Activated gamma-delta T cell treated with Interleukin-2 at 50 U/mL for 16 hours (primary cell): ENCODE measurements around the gene JMJD4.
A peak's percentile ranks its signal among the peaks of the same experiment; 100 is the strongest.

Source experiments
- DNase-seq: peaks from one replicate; pipeline ENCODE4 v3.0.0-alpha.2; 2020

The JMJD4 gene, protein sequence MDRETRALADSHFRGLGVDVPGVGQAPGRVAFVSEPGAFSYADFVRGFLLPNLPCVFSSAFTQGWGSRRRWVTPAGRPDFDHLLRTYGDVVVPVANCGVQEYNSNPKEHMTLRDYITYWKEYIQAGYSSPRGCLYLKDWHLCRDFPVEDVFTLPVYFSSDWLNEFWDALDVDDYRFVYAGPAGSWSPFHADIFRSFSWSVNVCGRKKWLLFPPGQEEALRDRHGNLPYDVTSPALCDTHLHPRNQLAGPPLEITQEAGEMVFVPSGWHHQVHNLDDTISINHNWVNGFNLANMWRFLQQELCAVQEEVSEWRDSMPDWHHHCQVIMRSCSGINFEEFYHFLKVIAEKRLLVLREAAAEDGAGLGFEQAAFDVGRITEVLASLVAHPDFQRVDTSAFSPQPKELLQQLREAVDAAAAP

DNA sequence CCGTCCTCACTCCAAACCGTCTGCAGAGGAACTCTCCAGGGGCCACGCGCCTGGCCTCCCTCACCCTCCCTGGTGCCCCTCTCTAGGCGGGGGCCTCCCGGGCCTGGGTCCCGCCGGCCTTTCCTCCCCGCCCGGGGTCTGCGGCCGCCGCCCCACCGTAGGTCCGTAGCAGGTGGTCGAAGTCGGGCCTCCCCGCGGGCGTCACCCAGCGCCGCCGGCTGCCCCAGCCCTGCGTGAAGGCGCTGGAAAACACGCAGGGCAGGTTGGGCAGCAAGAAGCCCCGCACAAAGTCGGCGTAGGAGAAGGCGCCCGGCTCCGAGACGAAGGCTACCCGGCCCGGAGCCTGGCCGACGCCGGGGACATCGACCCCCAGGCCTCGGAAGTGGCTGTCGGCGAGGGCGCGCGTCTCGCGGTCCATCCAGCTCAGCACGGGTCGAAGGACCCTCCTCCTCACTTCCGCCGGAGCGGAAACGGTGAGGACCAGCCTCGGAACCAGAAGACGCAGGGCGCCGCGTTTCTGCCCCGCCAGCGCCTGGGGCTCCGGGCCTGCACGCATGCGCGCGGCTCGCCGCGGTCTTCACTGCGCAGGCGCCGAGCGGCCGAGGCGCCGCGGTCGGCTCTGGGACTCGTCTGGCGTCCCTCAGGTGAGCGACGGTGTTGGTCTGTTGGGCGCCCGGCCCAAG is at the start of gene JMJD4, which contains the start of gene SNAP47:
Gene JMJD4 (minus strand): TSS at position 447 of the 683 bp plus-strand sequence. CDS start 29 bp downstream, at position 418.
Gene SNAP47 (plus strand): TSS at position 580 of the 683 bp plus-strand sequence. CDS start 12,302 bp downstream, outside the sequence.
- peak; percentile 90 for DNase-seq

DNA sequence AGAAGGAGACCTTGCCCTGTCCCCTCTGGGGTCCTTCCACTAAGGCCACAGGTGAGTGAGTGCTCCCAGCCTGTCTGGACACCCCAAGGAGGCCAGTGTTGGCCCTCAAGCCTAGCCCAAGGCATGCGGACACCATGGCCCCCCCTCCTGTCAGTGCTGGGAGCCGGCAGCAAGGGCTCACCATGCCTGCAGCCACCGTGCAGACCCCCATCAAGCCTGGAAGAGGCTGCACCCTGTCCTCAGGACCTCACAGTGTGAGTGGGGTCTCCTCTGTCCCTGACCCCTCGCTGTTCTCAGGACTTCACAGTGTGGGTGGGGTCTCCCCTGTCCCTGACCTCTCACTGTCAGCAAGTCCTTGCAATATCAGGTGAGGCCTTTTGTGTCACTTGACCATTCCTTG is 47.1 kb upstream of the JMJD4 start:
- no peak for DNase-seq

DNA sequence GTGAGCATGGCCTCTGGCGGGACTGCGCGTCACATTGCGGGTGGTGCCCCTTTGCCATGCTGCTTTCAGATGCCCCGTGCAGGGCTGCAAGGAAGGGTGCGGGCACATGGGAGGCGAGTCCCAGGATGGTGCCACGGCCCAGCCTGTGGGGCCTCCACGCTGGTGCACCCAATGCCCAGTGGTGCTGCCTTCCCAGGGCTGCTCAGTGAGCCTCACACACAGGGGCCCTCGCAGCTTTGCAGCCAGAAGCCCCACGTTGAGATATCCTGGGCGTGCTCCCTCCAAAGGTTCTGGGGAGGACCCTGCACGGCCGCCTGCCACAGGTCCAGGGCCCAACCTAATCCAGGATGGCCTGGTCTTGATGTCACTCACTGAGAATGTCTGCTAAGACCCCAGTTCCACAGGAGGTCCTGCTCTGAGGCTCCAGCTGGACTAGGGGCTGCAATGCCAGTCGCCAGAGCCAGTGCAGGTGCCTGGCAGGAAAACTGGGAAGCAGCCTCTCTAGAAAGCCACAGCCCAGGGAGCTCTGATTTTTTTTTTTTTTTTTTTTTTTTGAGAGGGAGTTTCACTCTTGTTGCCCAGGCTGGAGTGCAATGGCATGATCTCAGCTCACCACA is 46.3 kb upstream of the JMJD4 start:
- no peak for DNase-seq

DNA sequence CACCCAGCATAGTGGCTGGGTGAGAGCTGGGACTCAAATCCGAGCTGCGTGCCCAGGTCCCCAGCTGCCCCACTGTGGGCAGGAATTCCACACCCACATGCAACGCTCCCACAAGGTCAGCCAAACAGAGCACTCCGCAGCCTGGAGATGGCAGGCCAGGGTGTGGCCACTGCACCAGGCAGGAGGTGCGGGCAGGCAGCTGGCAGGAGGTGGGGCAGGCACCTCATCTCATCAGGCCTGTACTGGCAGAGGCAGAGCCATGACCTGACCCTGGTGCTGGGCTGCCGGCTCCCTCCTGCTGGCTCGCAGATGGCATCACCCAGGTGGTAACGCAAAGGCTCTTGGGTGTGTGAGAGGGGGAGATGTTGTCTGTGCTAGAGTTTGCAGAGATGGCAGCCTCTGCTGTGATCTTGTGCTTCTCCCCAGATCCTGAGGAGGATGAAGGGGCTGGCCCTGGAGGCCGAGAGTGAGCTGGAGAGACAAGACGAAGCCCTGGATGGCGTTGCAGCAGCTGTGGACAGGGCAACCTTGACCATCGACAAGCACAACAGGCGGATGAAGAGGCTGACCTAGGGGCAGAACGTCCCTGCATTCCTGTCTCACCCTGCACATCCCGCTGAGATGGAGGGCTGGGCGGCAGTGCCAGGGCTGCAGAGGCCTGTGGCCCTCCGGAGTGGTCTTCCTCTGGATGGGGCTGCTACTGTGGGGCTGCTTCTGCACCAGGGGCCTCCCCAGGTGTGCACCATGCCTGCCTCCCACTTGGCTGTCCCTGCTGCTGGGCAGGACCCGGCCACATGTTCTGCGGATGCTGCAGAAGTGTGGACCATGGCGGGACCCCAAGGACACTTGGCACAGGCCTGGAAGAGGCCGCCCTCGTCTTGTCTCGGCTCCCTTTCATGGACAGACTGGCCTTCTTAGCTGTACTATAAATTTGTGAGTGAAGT is 45.3 kb upstream of the JMJD4 start:
- no peak for DNase-seq

DNA sequence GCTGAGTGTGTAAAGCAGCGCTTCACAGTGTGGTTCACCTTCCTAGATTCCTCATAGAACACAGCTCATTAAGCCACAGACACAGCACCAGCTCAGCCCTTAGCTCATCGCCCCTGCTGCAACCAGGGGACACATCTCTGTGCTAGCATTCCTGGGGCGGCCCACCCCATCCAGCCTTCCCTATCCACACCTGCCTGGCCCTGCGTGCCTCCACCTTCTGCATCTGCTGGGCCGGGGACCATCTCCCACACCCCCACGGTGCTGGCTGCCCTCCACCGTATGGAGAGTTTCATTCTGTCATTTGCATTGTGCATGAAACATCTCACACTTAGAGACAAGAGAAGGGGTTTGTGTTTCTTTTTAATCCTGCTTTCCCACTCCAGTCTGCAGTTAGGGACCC is 44.6 kb upstream of the JMJD4 start:
- DNase-seq = no peak

DNA sequence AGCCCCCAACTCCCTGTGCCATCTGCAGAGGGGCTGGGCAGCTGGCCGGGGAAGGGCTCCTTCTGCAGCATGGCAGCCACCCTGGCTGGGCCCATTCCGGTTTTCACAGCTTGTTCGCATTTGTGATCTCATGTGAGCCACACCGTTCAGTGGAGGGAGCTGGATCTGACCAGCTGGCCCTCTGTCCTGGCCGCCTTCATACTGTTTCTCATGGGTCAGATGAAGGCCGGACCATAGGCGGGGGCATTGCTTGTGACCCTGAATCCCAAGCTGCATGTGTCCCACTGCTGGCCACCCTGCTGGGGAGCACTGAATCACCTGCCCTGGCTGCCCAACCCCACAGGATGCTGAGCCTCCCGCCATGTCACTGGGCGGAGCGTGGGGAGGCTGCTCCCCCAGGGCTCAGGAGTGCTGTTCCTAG is 43.9 kb upstream of the JMJD4 start:
- DNase-seq = no peak

DNA sequence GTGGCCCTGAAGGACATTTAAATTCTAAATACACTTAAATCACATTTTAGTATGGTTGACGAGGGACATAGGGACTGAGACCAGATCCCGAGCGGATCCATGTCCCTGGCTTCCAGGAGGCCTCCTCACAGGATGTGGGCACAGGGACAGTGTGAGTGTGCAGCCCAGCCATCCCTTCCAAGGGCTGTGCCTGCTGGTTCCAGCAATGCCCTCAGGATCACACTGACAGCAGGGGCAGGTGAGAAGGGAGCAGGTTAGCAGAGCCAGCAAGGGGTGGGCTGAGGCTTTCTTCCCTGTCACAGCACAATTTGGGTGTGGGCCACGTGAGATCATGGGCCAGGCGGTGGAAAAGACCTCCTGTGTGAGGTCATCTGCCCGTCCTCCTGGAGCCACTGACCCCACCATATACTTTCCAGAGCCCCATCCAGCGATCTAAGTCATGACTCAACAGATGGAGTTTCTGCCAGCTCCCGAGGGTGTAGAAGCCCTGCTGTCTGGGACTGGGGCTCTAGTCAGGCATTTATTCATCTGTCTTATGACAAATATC is 43.4 kb upstream of the JMJD4 start:
- no peak for DNase-seq

DNA sequence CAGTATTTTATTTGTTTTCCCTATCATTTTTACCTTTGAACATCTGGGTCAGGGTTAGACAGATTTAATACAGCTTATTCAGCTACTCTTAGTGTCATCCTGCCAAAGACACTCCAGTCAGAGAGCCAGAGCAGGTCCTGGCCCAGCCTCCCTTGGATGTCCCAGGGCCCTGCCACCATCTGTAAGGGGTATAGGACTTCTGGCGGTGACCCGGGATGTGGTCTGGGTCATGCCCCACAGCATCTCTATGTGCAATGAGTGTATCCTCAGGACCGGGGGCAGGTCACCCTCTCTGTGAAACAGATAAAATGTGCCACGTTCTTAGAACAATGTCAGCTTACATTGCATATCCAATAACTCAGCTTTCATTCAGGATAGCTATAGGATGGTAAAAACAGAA is 42.5 kb upstream of the JMJD4 start:
- DNase-seq = no peak

DNA sequence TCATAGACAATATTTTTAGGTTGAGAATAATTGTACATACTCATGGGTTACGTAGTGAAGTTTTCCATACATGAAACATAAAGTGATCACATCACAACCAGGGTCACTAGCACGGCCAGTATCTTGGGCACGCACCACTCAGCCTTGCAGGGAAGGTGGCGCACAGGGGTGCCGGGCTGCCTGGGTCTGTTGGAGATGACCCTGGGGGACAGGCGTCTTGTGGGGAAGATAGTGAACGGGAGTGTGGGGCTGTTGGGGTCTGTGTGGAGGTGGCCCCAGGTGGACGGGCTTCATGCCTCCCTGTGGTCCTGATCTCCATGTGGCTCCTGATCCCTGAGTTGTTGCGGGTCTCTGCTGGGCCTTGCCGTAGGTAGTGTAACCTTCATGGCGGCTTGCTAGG is 42.1 kb upstream of the JMJD4 start:
- DNase-seq = no peak

DNA sequence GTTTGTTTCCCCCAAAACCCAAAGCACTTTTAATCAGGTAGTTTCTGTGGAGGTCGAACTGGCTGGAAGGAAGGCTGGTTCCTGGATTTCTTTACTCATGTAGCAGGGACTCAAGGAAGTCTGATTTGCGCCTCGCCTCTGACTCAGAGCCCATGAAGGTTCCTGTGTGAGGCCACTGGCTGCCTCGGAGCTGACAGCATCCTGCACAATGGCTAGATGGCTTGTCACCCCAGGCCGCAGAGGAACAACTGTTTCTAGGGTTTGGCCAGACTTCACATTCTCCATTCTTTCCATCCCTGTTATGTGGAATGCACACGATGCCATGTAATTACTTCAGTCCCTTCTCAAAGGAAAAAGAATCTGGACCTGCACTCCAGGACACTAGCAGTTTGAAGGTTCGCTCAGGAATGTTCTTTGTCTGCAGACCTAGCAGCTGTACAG is 41.2 kb upstream of the JMJD4 start:
- no peak for DNase-seq

DNA sequence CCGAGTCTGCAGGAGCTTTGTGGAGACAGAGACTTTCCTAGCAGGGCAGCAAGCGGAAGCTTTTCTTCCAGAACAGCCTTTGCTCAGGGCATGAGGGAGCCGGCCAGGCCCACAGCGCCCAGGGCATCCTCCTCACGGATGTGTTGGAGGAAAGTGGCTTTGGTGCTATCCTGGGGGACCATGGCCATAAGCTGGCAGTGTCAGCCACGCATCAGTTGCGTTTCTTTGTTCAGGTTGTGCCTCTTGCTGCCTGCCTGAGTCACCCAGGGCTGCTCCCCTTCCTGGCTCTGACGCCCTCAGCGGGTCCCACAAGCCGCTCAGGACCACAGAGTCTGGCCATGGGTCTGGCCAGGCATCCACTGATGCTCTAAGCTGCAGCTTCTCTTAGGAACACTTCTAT is 40.7 kb upstream of the JMJD4 start:
- DNase-seq = no peak

DNA sequence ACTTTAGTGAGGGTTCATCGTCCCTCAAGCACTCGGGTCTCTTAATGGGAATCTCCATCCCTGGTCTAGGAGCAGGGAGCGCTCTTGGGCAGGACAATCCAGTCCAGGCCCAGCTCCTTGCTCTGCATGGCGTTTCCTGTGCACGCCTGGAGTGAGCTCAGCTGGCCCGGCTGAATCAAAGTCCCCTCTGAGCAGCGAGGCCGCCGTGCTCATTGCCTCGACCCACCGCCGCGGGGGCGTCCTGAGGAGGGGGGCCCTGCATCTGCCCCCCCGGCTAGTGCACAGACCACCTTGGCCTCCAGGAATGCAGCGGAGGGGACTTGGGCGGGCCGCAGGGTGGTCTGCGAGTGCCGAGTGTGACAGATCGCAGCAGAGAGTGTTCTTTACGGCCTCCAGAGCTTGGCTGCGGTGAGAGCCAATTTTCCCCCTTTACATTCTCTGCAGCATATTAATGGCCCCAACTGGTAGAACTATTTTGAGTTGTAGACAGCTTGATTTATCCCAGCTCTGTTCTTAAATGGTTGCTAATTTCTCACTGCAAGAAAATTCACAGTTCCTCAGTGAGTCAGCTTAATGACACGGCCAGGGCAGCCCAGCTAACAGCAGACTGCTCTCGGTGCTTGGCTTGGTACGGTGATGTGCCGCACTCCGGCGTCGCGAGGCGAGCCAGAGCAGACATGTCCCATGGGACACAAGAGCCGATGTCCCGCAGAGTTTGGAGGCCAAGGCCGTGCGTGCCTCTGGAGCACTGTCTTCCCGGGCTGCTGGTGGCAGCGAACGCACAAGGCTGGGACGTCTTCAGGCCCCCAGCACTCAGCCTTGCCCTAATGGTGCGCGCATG is 39.9 kb upstream of the JMJD4 start:
- no peak for DNase-seq

DNA sequence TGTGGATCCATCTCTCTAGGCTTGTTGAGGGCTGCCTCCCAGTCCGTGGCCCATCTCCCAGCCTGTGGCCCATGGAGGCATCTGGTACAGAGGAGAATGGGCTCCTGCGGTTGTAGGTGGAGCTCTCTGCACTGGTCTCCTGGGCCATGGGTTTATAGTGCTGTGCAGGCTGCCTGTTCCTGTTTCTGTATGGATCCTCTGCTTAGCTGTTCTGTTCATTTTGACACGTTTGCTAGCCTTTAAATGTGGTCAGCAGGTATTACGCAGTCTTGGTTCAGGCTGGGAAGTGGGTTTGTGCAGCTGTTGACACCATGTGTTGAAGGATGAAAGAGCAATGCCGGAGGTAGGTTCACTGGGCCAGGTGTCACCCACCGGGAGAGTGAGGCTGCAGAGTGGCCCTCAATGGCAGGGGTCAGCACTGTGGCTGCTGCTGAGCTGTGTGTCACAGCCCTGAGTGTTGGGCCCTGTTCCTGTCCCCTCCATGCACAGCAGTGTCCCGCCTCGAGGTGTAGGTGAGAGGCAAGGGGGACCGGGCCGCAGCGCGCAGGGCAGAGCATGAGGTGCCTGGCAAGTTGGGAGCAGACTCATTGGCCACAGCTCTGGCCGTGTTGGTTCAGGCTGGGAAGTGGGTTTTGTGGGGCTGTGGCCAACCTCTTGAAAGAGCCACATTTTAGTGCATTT is 39.1 kb upstream of the JMJD4 start:
- DNase-seq = peak; percentile 61

DNA sequence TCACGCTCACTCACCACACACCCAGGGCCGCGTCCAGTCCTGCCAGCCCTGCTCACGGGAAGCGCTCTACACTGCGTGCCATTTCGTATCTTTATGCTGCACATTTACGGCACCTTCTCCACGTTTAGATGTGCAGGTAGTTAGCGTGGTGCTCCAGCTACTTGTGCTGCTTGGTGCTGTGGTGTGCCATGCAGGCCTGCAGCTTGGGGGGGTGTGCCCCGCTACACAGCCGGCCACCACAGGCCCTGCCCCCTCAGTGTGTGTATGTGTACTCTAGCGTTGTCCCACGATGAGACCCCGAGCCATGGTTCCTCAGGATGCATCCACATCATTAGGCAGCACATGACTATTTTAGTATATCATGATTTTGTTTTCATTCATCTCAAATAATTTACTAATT is 38.5 kb upstream of the JMJD4 start:
- DNase-seq = no peak

DNA sequence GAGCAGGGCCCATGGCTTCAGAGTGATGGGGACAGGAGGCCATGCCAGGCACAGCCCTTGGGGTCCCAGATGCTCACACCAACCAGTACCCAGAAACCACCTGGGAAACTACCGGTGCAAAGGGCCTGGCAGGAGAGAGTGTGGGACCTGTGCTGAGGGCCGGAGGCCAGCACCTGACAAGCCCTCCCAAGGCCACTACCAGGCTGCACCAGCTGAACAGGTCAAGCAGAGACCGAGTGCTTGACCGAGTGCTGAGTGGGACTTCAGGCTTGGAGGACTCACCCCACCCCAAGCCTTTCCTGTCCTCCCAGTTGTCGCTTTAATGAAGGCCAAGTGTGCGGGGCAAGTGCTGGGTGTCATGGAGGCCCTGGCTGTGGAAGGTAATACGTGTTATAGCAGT is 36.7 kb upstream of the JMJD4 start:
- no peak for DNase-seq

DNA sequence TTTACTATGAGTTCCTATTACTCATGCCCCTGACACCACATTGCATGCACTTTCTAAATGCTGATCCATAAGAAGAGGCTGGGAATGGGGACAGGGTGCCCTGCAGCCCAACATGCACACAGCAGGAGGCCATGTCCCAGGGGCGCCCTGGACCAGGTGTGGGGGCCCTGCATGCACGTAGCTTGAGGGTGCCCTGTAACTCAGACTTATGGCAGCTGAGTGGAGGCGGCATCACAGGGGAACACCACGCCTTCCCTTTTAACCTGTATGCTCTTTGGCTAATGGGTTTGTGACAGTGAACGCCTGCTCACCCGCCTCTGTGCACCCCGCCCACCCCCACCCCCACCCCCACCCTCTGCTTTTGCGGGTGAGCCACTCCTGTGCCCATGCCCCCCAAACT is 36.2 kb upstream of the JMJD4 start:
- no peak for DNase-seq

DNA sequence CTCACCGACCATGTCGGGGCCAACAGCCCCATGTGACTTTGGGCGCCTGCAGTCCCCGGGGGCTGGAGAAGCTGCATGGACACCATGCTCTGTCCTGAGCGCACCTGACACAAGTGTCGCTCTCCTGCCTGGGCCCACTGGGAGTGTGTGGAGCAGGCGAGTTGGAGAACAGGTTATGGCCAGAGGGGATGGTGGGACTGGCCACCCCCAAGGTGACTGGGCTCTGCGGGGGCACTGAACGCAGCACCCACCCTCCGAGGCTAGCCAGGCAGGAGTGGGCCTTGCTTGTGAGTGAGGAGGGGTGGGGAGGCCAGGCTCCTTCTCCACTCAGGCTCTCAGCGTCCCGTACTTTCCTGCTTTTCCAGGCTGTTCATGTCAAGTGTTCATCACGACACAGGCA is 35.7 kb upstream of the JMJD4 start:
- no peak for DNase-seq

DNA sequence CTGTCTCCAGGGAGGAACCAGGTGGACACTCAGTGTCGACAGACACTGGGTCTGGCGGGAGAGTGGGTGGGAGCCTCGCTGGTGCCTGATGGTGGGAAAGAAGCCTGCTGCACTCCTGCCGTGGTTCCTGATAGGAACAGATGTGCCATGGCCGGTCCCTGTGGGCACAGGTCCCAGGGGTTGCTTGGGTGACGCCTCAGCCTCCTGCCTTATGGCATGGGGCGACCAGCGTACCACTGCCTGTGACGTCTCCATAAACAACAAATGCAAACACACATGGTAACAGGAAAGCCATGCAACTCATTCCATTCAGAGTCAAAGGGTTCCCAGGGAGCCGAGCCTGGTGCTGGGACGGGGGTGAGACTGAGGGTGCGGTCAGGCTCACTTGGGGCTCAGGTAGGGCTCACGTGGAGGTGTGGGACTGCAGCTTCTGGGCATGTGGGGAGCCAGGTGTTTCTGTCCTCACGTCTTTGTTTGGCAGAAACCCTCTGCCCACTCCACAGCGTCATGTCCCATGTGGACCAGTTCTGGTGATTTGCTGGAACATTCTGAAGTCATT is 34.9 kb upstream of the JMJD4 start:
- DNase-seq = no peak

DNA sequence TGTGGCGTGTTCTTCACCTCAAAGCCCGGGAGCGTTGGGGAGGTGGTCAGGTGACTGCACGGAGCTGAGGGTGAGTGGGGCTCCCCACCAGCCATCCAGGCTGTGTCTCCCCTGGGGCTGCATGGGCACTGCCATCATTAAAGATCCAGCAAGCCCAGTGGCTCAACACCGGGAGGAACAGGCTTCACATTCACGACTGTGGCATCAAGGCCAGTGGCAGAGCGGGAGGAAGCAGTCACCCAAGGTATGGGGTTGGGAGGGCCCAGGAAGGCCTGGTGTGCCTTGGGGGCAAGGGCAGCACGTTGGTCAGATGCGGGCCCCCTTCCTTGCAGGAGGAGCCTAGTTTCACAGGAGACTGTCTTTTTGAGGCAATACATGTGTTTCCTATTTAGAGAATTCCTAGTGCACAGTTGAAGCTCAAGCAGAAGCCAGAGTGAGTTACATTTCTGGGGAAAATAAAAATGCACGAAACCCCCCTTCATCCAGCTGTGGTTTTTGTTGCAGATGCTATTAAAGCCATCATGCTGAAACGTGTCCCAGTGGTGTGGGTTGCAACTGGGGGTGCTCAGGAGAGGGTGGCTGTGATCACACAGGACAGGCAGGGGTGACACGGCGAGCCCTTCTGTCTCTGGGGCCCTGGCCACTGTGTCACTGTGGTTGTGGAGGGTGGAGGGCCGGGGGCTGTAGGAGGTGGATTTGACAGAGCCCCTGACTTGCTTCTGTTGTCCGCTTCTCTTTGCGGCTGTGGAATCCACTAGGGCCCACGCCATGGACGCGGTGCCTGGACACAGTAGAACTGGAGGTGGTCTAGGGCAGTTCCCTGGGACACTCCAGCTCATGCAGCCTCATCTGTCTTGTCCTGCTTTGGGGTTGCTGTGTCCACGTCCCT is 34.2 kb upstream of the JMJD4 start:
- DNase-seq = no peak
